8988T (cell line): ENCODE data around the gene MIER2.

Experiments
- DNase-seq: peaks from one replicate; pipeline ENCODE4 v3.0.0; 2011

MIER2 gene

GRCh38 chr19:328025-328505, 16.5 kb downstream of the MIER2 start:
- no peak for DNase-seq

GRCh38 chr19:327291-328024, 17.1 kb downstream of the MIER2 start:
- DNase-seq = no peak

GRCh38 chr19:326871-327270, 17.7 kb downstream of the MIER2 start:
- DNase-seq = no peak

- DNase-seq = no peak
Observed at GRCh38 chr19:325937-326565, 18.5 kb downstream of the MIER2 start.

GRCh38 chr19:325173-325936, 19.2 kb downstream of the MIER2 start:
- no peak for DNase-seq

GRCh38 chr19:324716-325115, 19.9 kb downstream of the MIER2 start:
- DNase-seq = no peak

- DNase-seq = no peak
Observed at GRCh38 chr19:322616-323015, 22.0 kb downstream of the MIER2 start.

GRCh38 chr19:318509-318774, 26.2 kb downstream of the MIER2 start:
- DNase-seq = no peak

- no peak for DNase-seq
Observed at GRCh38 chr19:317710-318508, 26.7 kb downstream of the MIER2 start.

- DNase-seq = no peak
Observed at GRCh38 chr19:315811-316210, 28.8 kb downstream of the MIER2 start.

GRCh38 chr19:313988-314815, 30.4 kb downstream of the MIER2 start:
- DNase-seq = no peak

GRCh38 chr19:313169-313987, 31.2 kb downstream of the MIER2 start:
- DNase-seq = no peak

- no peak for DNase-seq
Observed at GRCh38 chr19:311813-312261, 32.8 kb downstream of the MIER2 start.

GRCh38 chr19:310781-311496, 33.7 kb downstream of the MIER2 start:
- no peak for DNase-seq

- no peak for DNase-seq
Observed at GRCh38 chr19:310141-310651, 34.4 kb downstream of the MIER2 start.

- no peak for DNase-seq
Observed at GRCh38 chr19:309206-309565, 35.4 kb downstream of the MIER2 start.

GRCh38 chr19:308471-309205, 36.0 kb downstream of the MIER2 start:
- no peak for DNase-seq

GRCh38 chr19:307793-308420, 36.7 kb downstream of the MIER2 start:
- no peak for DNase-seq

- no peak for DNase-seq
Observed at GRCh38 chr19:307111-307531, 37.5 kb downstream of the MIER2 start.
